ENCODE results near the gene C1QC. TPM values are rescaled to one million over a fixed set of nuclear protein-coding genes. Genes with fewer than 3 reads are reported as not detected.

The C1QC gene
- total RNA-seq, 4 donors from 2014 or later, result 9.7 to 153 (median 74.8) TPM

GRCh38 chr1:22681556-22682276, 38.3 kb downstream of the C1QC start:
- no peak for TF ChIP-seq POLR2A (IDR thresholded peaks at IDR 0.05)
- H3K36me3 ChIP-seq, result no peaks in the 10 kb centered on the region
- no peaks in the 10 kb centered on the region for H3K4me1 ChIP-seq
- H3K27me3 ChIP-seq, result peaks cover 0 to 73% (median 0%) of the 10 kb centered on the region in 4 donors
- WGBS, 2 donors, result 69 to 72% methylated on average over 13 to 14 of the region's 15 CpGs
- H3K27ac ChIP-seq, result no peak overlapping the region
- no peak overlapping the region for H3K4me3 ChIP-seq
- no peak for DNase-seq
- H3K9me3 ChIP-seq, result no peaks in the 10 kb centered on the region
- intact Hi-C loops (cut with DNase I), result no loop called here

- Histone ChIP-seq H3K4me1 (no peaks in the 10 kb centered on the region), H3K27me3 (peaks cover 0 to 72% (median 0%) of the 10 kb centered on the region in 4 donors), H3K27ac (no peak overlapping the region), H3K36me3 (no peaks in the 10 kb centered on the region), H3K4me3 (no peak overlapping the region), H3K9me3 (no peaks in the 10 kb centered on the region)
- intact Hi-C loops (cut with DNase I), result no loop called here
- TF ChIP-seq CTCF (IDR thresholded peaks at IDR 0.05) (no peak), POLR2A (IDR thresholded peaks at IDR 0.05) (no peak)
- WGBS, 2 donors, result 50 to 60% methylated on average over 1 of the region's 1 CpG
- no peak for DNase-seq
These were observed 40.1 kb downstream of the C1QC start for GRCh38 chr1:22683547-22683946.

GRCh38 chr1:22685591-22686059, 42.2 kb downstream of the C1QC start:
- H3K36me3 ChIP-seq, result no peaks in the 10 kb centered on the region
- H3K4me3 ChIP-seq, result no peak overlapping the region
- intact Hi-C loops (cut with DNase I), result no loop called here
- H3K4me1 ChIP-seq, result no peaks in the 10 kb centered on the region
- no peak overlapping the region for H3K27ac ChIP-seq
- H3K27me3 ChIP-seq, result peaks cover 0 to 78% (median 0%) of the 10 kb centered on the region in 4 donors
- WGBS, 2 donors, result 49 to 51% methylated on average over 9 to 10 of the region's 10 CpGs
- DNase-seq, result no peak
- TF ChIP-seq CTCF (IDR thresholded peaks at IDR 0.05), result no peak
- TF ChIP-seq POLR2A (IDR thresholded peaks at IDR 0.05), result no peak
- no peaks in the 10 kb centered on the region for H3K9me3 ChIP-seq

GRCh38 chr1:22687191-22687590, 43.8 kb downstream of the C1QC start:
- H3K27ac ChIP-seq, result no peak overlapping the region
- peaks cover 0 to 66% (median 0%) of the 10 kb centered on the region in 4 donors for H3K27me3 ChIP-seq
- DNase-seq, result no peak
- H3K36me3 ChIP-seq, result no peaks in the 10 kb centered on the region
- H3K4me3 ChIP-seq, result no peak overlapping the region
- H3K4me1 ChIP-seq, result no peaks in the 10 kb centered on the region
- no peaks in the 10 kb centered on the region for H3K9me3 ChIP-seq
- intact Hi-C loops (cut with DNase I), result no loop called here
- TF ChIP-seq POLR2A (IDR thresholded peaks at IDR 0.05) (no peak), CTCF (IDR thresholded peaks at IDR 0.05) (no peak)
- 67 to 70% methylated on average over 2 of the region's 2 CpGs for WGBS, 2 donors

- H3K4me3 ChIP-seq, result no peak overlapping the region
- no peaks in the 10 kb centered on the region for H3K4me1 ChIP-seq
- no peak for DNase-seq
- TF ChIP-seq CTCF (IDR thresholded peaks at IDR 0.05), result no peak
- TF ChIP-seq POLR2A (IDR thresholded peaks at IDR 0.05), result no peak
- H3K27ac ChIP-seq, result no peak overlapping the region
- intact Hi-C loops (cut with DNase I), result no loop called here
- H3K27me3 ChIP-seq, result peaks cover 0 to 54% (median 0%) of the 10 kb centered on the region in 4 donors
- H3K36me3 ChIP-seq, result no peaks in the 10 kb centered on the region
- no peaks in the 10 kb centered on the region for H3K9me3 ChIP-seq
These were observed 45.0 kb downstream of the C1QC start for GRCh38 chr1:22688466-22688865.

All from esophagus squamous epithelium (tissue), 5 donors.